A549 (cell line): ENCODE measurements around the gene CA10. TPM values are rescaled to one million over a fixed set of nuclear protein-coding genes. Genes with fewer than 3 reads are reported as not detected.
A peak's percentile ranks its signal among the peaks of the same experiment; 100 is the strongest.

ENCODE experiments used
- ATAC-seq, 2 experiments: fragments of 200-7000 bp in 1 of 2; fragments of >200 bp in 1 of 2; cut with Nextera tagmentation in 1 of 2; cut with Tn5 transposase in 1 of 2; 3 replicates each; pipeline versions ENCODE4 v1.8.0 to v1.9.1; 2018 to 2020; ENCODE audit warnings: mild to moderate bottlenecking in 1 of 2, moderate library complexity in 1 of 2
- CTCF ChIA-PET: fragments of 300-600 bp; sonication (Branson Sonifier 250); formaldehyde crosslinking; extraction: SDS; loops from one replicate; lab custom pipeline; 2021; ENCODE audit warnings: antibody characterized with exemption, inconsistent platforms; lab: Yijun Ruan, JAX
- POLR2A ChIA-PET: fragments of 350-600 bp; formaldehyde crosslinking; extraction: SDS; loops from one replicate; lab custom pipeline; 2021; ENCODE audit warnings: antibody characterized with exemption, inconsistent platforms; lab: Yijun Ruan, JAX
- DNase-seq, 2 experiments: peaks; one replicate each; pipeline versions ENCODE4 v3.0.0 to v3.0.0-alpha.2; 2011 to 2016; ENCODE audit warnings: low read depth in 1 of 2, low spot score in 1 of 2
- FAIRE-seq: peaks from 2 replicates; lab custom pipeline; 2011; peaks lifted over from hg19 to GRCh38; lab: Jason Lieb, UNC
- H3K27ac ChIP-seq, 2 experiments: fragments of >200 bp; sonication (Bioruptor Twin); formaldehyde crosslinking; 3 replicates each; pipeline ENCODE4 v1.5.1; 2016 to 2017
- H3K4me1 ChIP-seq: fragments of >200 bp; sonication (Bioruptor Twin); formaldehyde crosslinking; 3 replicates; pipeline ENCODE4 v1.6.1; 2016
- H3K4me2 ChIP-seq: fragments of >200 bp; sonication (Bioruptor Twin); formaldehyde crosslinking; 3 replicates; pipeline ENCODE4 v1.6.1; 2016
- H3K4me3 ChIP-seq: fragments of >200 bp; sonication (Bioruptor Twin); formaldehyde crosslinking; 3 replicates; pipeline ENCODE4 v1.5.1; 2016
- H3K9me3 ChIP-seq: fragments of >200 bp; sonication (Bioruptor Twin); formaldehyde crosslinking; 3 replicates; pipeline ENCODE4 v1.6.1; 2016
- BHLHE40 ChIP-seq: IDR thresholded peaks from 2 replicates; pipeline ENCODE4 v1.6.1; 2012; ENCODE audit warnings: low read depth, low read length, inconsistent platforms
- CBX8 ChIP-seq: fragments of 200-600 bp; sonication (generic); IDR thresholded peaks from 2 replicates; pipeline ENCODE4 v1.6.1; 2016
- CEBPB ChIP-seq, 2 experiments: fragments of >200 bp in 1 of 2; sonication (Bioruptor Twin) in 1 of 2; formaldehyde crosslinking in 1 of 2; IDR thresholded peaks; 2 replicates each; pipeline ENCODE4 v1.6.1; 2012 to 2016
- CHD4 ChIP-seq: fragments of 200-600 bp; sonication (generic); IDR thresholded peaks from 2 replicates; pipeline ENCODE4 v1.6.1; 2016; ENCODE audit warnings: antibody characterized with exemption, mild to moderate bottlenecking, borderline replicate concordance
- EHMT2 ChIP-seq: fragments of 200-600 bp; sonication (generic); IDR thresholded peaks from 2 replicates; pipeline ENCODE4 v1.6.1; 2016; ENCODE audit warnings: antibody characterized with exemption, low read depth, mild to moderate bottlenecking, moderate library complexity
- ESRRA ChIP-seq: fragments of 150-350 bp; IDR thresholded peaks from 2 replicates; pipeline ENCODE4 v1.6.1; 2014; ENCODE audit warnings: mild to moderate bottlenecking, low read length, borderline replicate concordance
- FOSL2 ChIP-seq, 2 experiments: fragments of 450-650 bp in 1 of 2; fragments of >200 bp in 1 of 2; sonication (Bioruptor Twin) in 1 of 2; formaldehyde crosslinking; IDR thresholded peaks; 2 replicates each; pipeline versions ENCODE4 v1.5.0 to v1.6.1; 2016 to 2020; ENCODE audit warnings: mild to moderate bottlenecking in 1 of 2, moderate library complexity in 1 of 2
- HDAC2 ChIP-seq: fragments of 200-600 bp; sonication (generic); IDR thresholded peaks from 2 replicates; pipeline ENCODE4 v1.6.1; 2016
- HEYL ChIP-seq: fragments of 250-450 bp; sonication (Bioruptor Pico); IDR thresholded peaks from 2 replicates; pipeline ENCODE4 v1.8.0; 2021; ENCODE audit warnings: mild to moderate bottlenecking, moderate library complexity
- HOXB13 ChIP-seq: fragments of 250-450 bp; sonication (Bioruptor Pico); IDR thresholded peaks from 2 replicates; pipeline ENCODE4 v1.5.0; 2020; ENCODE audit warnings: low read depth, mild to moderate bottlenecking, moderate library complexity
- KDM1A ChIP-seq: fragments of 200-600 bp; sonication (generic); IDR thresholded peaks from 2 replicates; pipeline ENCODE4 v1.6.1; 2016; ENCODE audit warnings: low read depth, mild to moderate bottlenecking
- KDM5A ChIP-seq: fragments of 200-600 bp; sonication (generic); IDR thresholded peaks from 2 replicates; pipeline ENCODE4 v1.6.1; 2016; ENCODE audit warnings: antibody characterized with exemption, mild to moderate bottlenecking
- MAFK ChIP-seq: fragments of 450-650 bp; IDR thresholded peaks from 2 replicates; pipeline ENCODE4 v1.6.1; 2014; ENCODE audit not compliant: partially characterized antibody
- MAZ ChIP-seq: fragments of 150-350 bp; IDR thresholded peaks from 2 replicates; pipeline ENCODE4 v1.6.1; 2014; ENCODE audit warnings: antibody characterized with exemption, low read depth, low read length, borderline replicate concordance
- NPAS2 ChIP-seq: fragments of 250-450 bp; sonication (Bioruptor Pico); IDR thresholded peaks from 2 replicates; pipeline ENCODE4 v1.8.0; 2022; ENCODE audit warnings: mild to moderate bottlenecking, moderate library complexity, borderline replicate concordance
- NR3C1 ChIP-seq: fragments of >200 bp; sonication (Bioruptor Twin); formaldehyde crosslinking; IDR thresholded peaks from 3 replicates; pipeline ENCODE4 v1.6.1; 2017
- POLR2A ChIP-seq: IDR thresholded peaks from 2 replicates; pipeline ENCODE4 v1.6.1; 2012; ENCODE audit warnings: mild to moderate bottlenecking, low read length
- RAD21 ChIP-seq, 2 experiments: fragments of >200 bp in 1 of 2; sonication (Bioruptor Twin) in 1 of 2; formaldehyde crosslinking in 1 of 2; IDR thresholded peaks in 1 of 2; conservative IDR thresholded peaks in 1 of 2; 2 replicates in 1 of 2; 3 replicates in 1 of 2; pipeline ENCODE4 v1.6.1; 2012 to 2018; ENCODE audit warnings: inconsistent platforms in 1 of 2
- RNF2 ChIP-seq: fragments of 200-600 bp; sonication (generic); IDR thresholded peaks from 2 replicates; pipeline ENCODE4 v1.6.1; 2016; ENCODE audit warnings: low read depth, mild to moderate bottlenecking, antibody characterized with exemption, moderate library complexity, borderline replicate concordance
- SMC3 ChIP-seq: fragments of >200 bp; sonication (Bioruptor Twin); formaldehyde crosslinking; IDR thresholded peaks from 3 replicates; pipeline ENCODE4 v1.6.1; 2018; ENCODE audit warnings: inconsistent platforms
- SREBF2 ChIP-seq: fragments of 450-650 bp; IDR thresholded peaks from 2 replicates; pipeline ENCODE4 v1.6.1; 2014; ENCODE audit warnings: mild to moderate bottlenecking, moderate library complexity
- TFCP2L1 ChIP-seq: fragments of 250-450 bp; sonication (Bioruptor Pico); IDR thresholded peaks from 2 replicates; pipeline ENCODE4 v1.5.0; 2021; ENCODE audit warnings: mild to moderate bottlenecking
- ZC3H11A ChIP-seq: fragments of 450-650 bp; IDR thresholded peaks from 2 replicates; pipeline ENCODE4 v1.6.1; 2014; ENCODE audit warnings: antibody characterized with exemption, mild to moderate bottlenecking
- ZNF302 ChIP-seq: fragments of 250-450 bp; sonication (Bioruptor Pico); IDR thresholded peaks from 2 replicates; pipeline ENCODE4 v1.9.0; 2021; ENCODE audit warnings: inconsistent platforms, mild to moderate bottlenecking, moderate library complexity
- WGBS: methylation state at CpG from one replicate; pipeline ENCODE4 v1.1.6; 2017; ENCODE audit errors: missing lambda C conversion rate; 5-methylcytosine and 5-hydroxymethylcytosine counted together
- polyA plus RNA-seq, 4 experiments: library from polyadenylated mRNA; depleted of rRNA in 3 of 4; stranded (reverse); fragments of >200 nt; fragmentation: RNase III in 1 of 4; extraction: RNeasy Plus Mini Kit Qiagen cat#74134 plus additional on column Dnase treatment in 1 of 4; gene quantifications; 2 replicates in 3 of 4; 3 replicates in 1 of 4; pipeline ENCODE4 v1.2.3, GENCODE V29; 2011 to 2017
- TF ChIP-seq, protein P1 (sequence below): fragments of >200 bp; sonication (Bioruptor Twin); formaldehyde crosslinking; IDR thresholded peaks from 3 replicates; pipeline ENCODE4 v1.5.1; 2016
- TF ChIP-seq, protein P2 (sequence below): IDR thresholded peaks from 2 replicates; pipeline ENCODE4 v1.6.1; 2012; ENCODE audit warnings: low read depth, borderline replicate concordance
- TF ChIP-seq, protein P3 (sequence below): fragments of 250-450 bp; sonication (Bioruptor Pico); IDR thresholded peaks from 2 replicates; pipeline ENCODE4 v1.5.0; 2021; ENCODE audit warnings: mild to moderate bottlenecking, moderate library complexity, borderline replicate concordance

CA10 gene
- polyA plus RNA-seq, 2 of the 4 experiments (the other 2 are of a cell fraction), result not detected

DNA sequence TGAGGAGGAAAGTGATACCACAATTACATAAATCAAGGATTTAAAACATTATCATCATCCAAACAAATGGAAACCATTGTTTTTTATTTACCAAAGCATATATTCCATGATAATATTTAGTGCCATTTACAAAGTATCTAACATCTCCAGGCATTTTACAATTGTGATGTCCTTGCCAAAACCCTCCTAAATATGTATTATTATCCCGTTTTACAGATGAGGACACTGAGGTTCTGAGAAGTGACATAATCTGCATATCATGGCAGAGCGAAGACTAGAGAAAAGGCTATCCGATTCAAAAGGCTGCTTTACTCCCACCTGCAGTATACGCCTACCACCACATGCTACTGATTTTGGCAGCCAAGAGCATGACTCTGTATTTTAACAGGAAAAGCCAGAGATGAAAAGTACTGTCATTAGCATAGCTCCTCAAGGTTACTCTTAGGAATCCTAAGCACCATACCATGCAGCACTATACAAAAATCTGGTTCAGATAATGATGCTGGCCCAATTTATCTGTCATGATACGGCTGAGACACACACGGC is 301.4 kb downstream of the CA10 start:
- FAIRE-seq, result no peak
- CTCF ChIA-PET, result no interaction called here

DNA sequence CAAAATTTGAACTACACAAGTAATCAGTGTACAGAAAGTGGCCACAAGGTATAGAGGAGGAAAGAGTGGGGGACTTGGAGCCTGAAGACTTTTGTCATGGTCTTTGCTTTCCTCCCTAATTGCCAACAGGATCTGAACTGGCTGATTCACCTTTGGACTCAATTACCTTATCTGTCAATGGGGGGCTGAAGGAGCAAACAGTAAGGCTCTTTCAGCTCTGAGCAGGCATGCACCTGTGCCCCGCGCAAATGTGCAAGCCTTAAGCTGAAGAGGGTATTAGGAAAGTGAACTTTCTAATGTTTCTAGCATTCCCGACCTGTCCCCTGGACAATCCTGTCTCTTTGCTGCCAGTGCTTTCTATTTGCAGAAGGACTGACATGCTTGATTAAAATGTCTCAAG is 302.7 kb downstream of the CA10 start:
- no peak overlapping the region for H3K4me2 ChIP-seq
- no peaks in the 10 kb centered on the region for H3K4me1 ChIP-seq
- DNase-seq (no peak), FAIRE-seq (no peak), ATAC-seq (no peak)
- ChIA-PET CTCF (no interaction called here), POLR2A (no interaction called here)
- WGBS, result 34% methylated on average over 3 of the region's 3 CpGs
- no peak overlapping the region for H3K4me3 ChIP-seq
- no peaks in the 10 kb centered on the region for H3K9me3 ChIP-seq
- no peak overlapping the region for H3K27ac ChIP-seq
- TF ChIP-seq NPAS2 (CRISPR knock-in tag) (no peak), HEYL (CRISPR knock-in tag) (no peak), HOXB13 (CRISPR knock-in tag) (no peak), SREBF2 (no peak), RNF2 (no peak), SMC3 (no peak), CEBPB (IDR thresholded peaks at IDR 0.05) (no peak), POLR2A (no peak), CBX8 (no peak), MAFK (no peak), RAD21 (conservative IDR thresholded peaks at IDR 0.05 in 1 of 2, IDR thresholded peaks at IDR 0.05 in 1 of 2) (no peak), EHMT2 (no peak)
- TF ChIP-seq, protein P1, sequence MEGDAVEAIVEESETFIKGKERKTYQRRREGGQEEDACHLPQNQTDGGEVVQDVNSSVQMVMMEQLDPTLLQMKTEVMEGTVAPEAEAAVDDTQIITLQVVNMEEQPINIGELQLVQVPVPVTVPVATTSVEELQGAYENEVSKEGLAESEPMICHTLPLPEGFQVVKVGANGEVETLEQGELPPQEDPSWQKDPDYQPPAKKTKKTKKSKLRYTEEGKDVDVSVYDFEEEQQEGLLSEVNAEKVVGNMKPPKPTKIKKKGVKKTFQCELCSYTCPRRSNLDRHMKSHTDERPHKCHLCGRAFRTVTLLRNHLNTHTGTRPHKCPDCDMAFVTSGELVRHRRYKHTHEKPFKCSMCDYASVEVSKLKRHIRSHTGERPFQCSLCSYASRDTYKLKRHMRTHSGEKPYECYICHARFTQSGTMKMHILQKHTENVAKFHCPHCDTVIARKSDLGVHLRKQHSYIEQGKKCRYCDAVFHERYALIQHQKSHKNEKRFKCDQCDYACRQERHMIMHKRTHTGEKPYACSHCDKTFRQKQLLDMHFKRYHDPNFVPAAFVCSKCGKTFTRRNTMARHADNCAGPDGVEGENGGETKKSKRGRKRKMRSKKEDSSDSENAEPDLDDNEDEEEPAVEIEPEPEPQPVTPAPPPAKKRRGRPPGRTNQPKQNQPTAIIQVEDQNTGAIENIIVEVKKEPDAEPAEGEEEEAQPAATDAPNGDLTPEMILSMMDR, result no peak
- TF ChIP-seq, protein P2, sequence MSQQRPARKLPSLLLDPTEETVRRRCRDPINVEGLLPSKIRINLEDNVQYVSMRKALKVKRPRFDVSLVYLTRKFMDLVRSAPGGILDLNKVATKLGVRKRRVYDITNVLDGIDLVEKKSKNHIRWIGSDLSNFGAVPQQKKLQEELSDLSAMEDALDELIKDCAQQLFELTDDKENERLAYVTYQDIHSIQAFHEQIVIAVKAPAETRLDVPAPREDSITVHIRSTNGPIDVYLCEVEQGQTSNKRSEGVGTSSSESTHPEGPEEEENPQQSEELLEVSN, result no peak

More for the DNA sequence above, 301.4 kb downstream of the CA10 start:
- Histone ChIP-seq H3K27ac (no peak overlapping the region), H3K4me1 (no peaks in the 10 kb centered on the region), H3K4me3 (no peak overlapping the region), H3K9me3 (no peaks in the 10 kb centered on the region), H3K4me2 (no peak overlapping the region)
- DNase-seq (no peak), ATAC-seq (peak; percentile 69 to 70; a peak in 4 of 6 replicates)
- POLR2A ChIA-PET, result no interaction called here
- WGBS, result 26% methylated on average over 6 of the region's 6 CpGs
- TF ChIP-seq CHD4 (no peak), BHLHE40 (no peak), FOSL2 (IDR thresholded peaks at IDR 0.05) (no peak), FOSL2 (CRISPR knock-in tag; IDR thresholded peaks at IDR 0.05) (no peak), MAZ (no peak), KDM5A (no peak), ZNF302 (CRISPR knock-in tag) (no peak), NR3C1 (no peak), CEBPB (IDR thresholded peaks at IDR 0.05) (no peak), TFCP2L1 (CRISPR knock-in tag) (no peak), HDAC2 (no peak), ESRRA (no peak), MAFK (no peak), KDM1A (no peak), ZC3H11A (no peak)
- TF ChIP-seq, protein P3, sequence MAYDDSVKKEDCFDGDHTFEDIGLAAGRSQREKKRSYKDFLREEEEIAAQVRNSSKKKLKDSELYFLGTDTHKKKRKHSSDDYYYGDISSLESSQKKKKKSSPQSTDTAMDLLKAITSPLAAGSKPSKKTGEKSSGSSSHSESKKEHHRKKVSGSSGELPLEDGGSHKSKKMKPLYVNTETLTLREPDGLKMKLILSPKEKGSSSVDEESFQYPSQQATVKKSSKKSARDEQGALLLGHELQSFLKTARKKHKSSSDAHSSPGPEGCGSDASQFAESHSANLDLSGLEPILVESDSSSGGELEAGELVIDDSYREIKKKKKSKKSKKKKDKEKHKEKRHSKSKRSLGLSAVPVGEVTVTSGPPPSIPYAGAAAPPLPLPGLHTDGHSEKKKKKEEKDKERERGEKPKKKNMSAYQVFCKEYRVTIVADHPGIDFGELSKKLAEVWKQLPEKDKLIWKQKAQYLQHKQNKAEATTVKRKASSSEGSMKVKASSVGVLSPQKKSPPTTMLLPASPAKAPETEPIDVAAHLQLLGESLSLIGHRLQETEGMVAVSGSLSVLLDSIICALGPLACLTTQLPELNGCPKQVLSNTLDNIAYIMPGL (CRISPR knock-in tag), result no peak
